HAP-1 (cell line): ENCODE results near the gene MRPL17.
"Not testable (repeated sequence)": the region's sequence is repeated elsewhere in the genome, so short reads cannot be mapped to it uniquely, and the experiment has no call there.

ENCODE experiments used
- DNase-seq, 2 experiments: peaks; one replicate each; pipeline ENCODE4 v3.0.0-alpha.2; 2016 to 2020; ENCODE audit warnings: low spot score in 2 of 2
- H3K27me3 ChIP-seq: fragments of 250-450 bp; sonication (Bioruptor Pico); 2 replicates; pipeline ENCODE4 v1.5.1; 2020; ENCODE audit warnings: low read depth, mild to moderate bottlenecking, moderate library complexity
- H3K36me3 ChIP-seq: fragments of 250-450 bp; sonication (Bioruptor Pico); replicated peaks from 2 replicates; pipeline ENCODE4 v1.5.1; 2020; ENCODE audit warnings: mild to moderate bottlenecking
- H3K4me1 ChIP-seq: fragments of 250-450 bp; sonication (Bioruptor Pico); 2 replicates; pipeline ENCODE4 v1.5.1; 2020; ENCODE audit warnings: mild to moderate bottlenecking
- H3K4me3 ChIP-seq: fragments of 250-450 bp; sonication (Bioruptor Pico); 2 replicates; pipeline ENCODE4 v1.5.1; 2020; ENCODE audit warnings: mild to moderate bottlenecking, moderate library complexity
- H3K9me3 ChIP-seq: fragments of 250-450 bp; sonication (Bioruptor Pico); 2 replicates; pipeline ENCODE4 v1.5.1; 2020; ENCODE audit warnings: mild to moderate bottlenecking, moderate library complexity
- in situ Hi-C: fragments of 300-500 bp; cut with MboI; formaldehyde crosslinking; loops from 3 replicates; pipeline ENCODE4 v1.14.3; 2020; ENCODE audit warnings: low sequenced_read_pairs, inconsistent platforms, mixed read lengths

MRPL17 gene

GRCh38 chr11:6682936-6683861 is at the start of gene MRPL17:
Gene MRPL17 (minus strand): TSS chr11:6683340. CDS start chr11:6683296, 44 bp downstream.
- in situ Hi-C loops = loop anchor here (5.0 kb wide), 1 partner anchor 71 kb away; the partner anchor contains the start of gene TAF10
- peaks cover 23% of the 10 kb centered on the region for H3K36me3 ChIP-seq
- H3K9me3 ChIP-seq = no peaks in the 10 kb centered on the region
- H3K4me3 ChIP-seq = peak within 1 kb of the TSS; percentile 90
- H3K27me3 ChIP-seq = no peaks in the 10 kb centered on the region
- peak; percentile 97 to 99 for DNase-seq
- H3K4me1 ChIP-seq = peaks cover 7% of the 10 kb centered on the region

- H3K36me3 ChIP-seq = no peaks in the 10 kb centered on the region
- in situ Hi-C loops = no loop called here
- H3K4me3 ChIP-seq = no peak overlapping the region
- DNase-seq = no peak
- H3K9me3 ChIP-seq = no peaks in the 10 kb centered on the region
- peaks cover 4% of the 10 kb centered on the region for H3K27me3 ChIP-seq
- peaks cover 6% of the 10 kb centered on the region; the same call in 1 of the 2 replicates for H3K4me1 ChIP-seq
Measured at GRCh38 chr11:6727971-6728760, 45.0 kb upstream of the MRPL17 start.

GRCh38 chr11:6725386-6725896 is 42.3 kb upstream of the MRPL17 start:
- Histone ChIP-seq H3K36me3 (no peaks in the 10 kb centered on the region), H3K9me3 (no peaks in the 10 kb centered on the region), H3K4me1 (peaks cover 6% of the 10 kb centered on the region; the same call in 1 of the 2 replicates), H3K27me3 (peaks cover 4% of the 10 kb centered on the region), H3K4me3 (no peak overlapping the region)
- in situ Hi-C loops = no loop called here
- DNase-seq = no peak

GRCh38 chr11:6724013-6724412 is 40.9 kb upstream of the MRPL17 start:
- H3K4me3 ChIP-seq = no peak overlapping the region
- in situ Hi-C loops = no loop called here
- H3K9me3 ChIP-seq = no peaks in the 10 kb centered on the region
- H3K4me1 ChIP-seq = peaks cover 6% of the 10 kb centered on the region; the same call in 1 of the 2 replicates
- DNase-seq = no peak
- H3K36me3 ChIP-seq = no peaks in the 10 kb centered on the region
- H3K27me3 ChIP-seq = peaks cover 4% of the 10 kb centered on the region

GRCh38 chr11:6721343-6721742 is 38.2 kb upstream of the MRPL17 start:
- Histone ChIP-seq H3K4me3 (no peak overlapping the region), H3K36me3 (no peaks in the 10 kb centered on the region), H3K4me1 (no peaks in the 10 kb centered on the region), H3K9me3 (no peaks in the 10 kb centered on the region), H3K27me3 (no peaks in the 10 kb centered on the region; the same call in 1 of the 2 replicates)
- in situ Hi-C loops = no loop called here
- no peak for DNase-seq

- H3K4me3 ChIP-seq = no peak overlapping the region
- peaks cover 3% of the 10 kb centered on the region; the same call in 1 of the 2 replicates for H3K27me3 ChIP-seq
- H3K9me3 ChIP-seq = no peaks in the 10 kb centered on the region
- H3K4me1 ChIP-seq = no peaks in the 10 kb centered on the region
- H3K36me3 ChIP-seq = no peaks in the 10 kb centered on the region
- DNase-seq = no peak
- in situ Hi-C loops = no loop called here
Measured at GRCh38 chr11:6719576-6719975, 36.4 kb upstream of the MRPL17 start.

GRCh38 chr11:6717426-6717825 is 34.3 kb upstream of the MRPL17 start:
- no peak for DNase-seq
- Histone ChIP-seq H3K9me3 (no peaks in the 10 kb centered on the region), H3K36me3 (no peaks in the 10 kb centered on the region), H3K4me1 (no peaks in the 10 kb centered on the region), H3K27me3 (peaks cover 3% of the 10 kb centered on the region; the same call in 1 of the 2 replicates), H3K4me3 (no peak overlapping the region)
- in situ Hi-C loops = no loop called here

GRCh38 chr11:6711552-6711951 is 28.4 kb upstream of the MRPL17 start:
- H3K27me3 ChIP-seq, H3K9me3 ChIP-seq, in situ Hi-C loops, H3K4me1 ChIP-seq, H3K36me3 ChIP-seq, H3K4me3 ChIP-seq: not testable (repeated sequence)
- peak in 1 of 2 experiments; percentile 63 for DNase-seq

- Histone ChIP-seq H3K36me3 (no peaks in the 10 kb centered on the region), H3K9me3 (no peaks in the 10 kb centered on the region), H3K4me1 (no peaks in the 10 kb centered on the region), H3K27me3 (no peaks in the 10 kb centered on the region), H3K4me3 (no peak overlapping the region)
- no peak for DNase-seq
- in situ Hi-C loops = no loop called here
Measured at GRCh38 chr11:6708876-6709275, 25.7 kb upstream of the MRPL17 start.

- in situ Hi-C loops = no loop called here
- no peaks in the 10 kb centered on the region for H3K9me3 ChIP-seq
- 0 out of 2 replicates have a peak, but pooled peaks cover 2% of the 10 kb centered on the region for H3K27me3 ChIP-seq
- H3K36me3 ChIP-seq = no peaks in the 10 kb centered on the region
- no peak overlapping the region for H3K4me3 ChIP-seq
- no peaks in the 10 kb centered on the region for H3K4me1 ChIP-seq
- peak; percentile 55 to 66 for DNase-seq
Measured at GRCh38 chr11:6705905-6706535, 22.9 kb upstream of the MRPL17 start.

- Histone ChIP-seq H3K36me3 (no peaks in the 10 kb centered on the region), H3K4me3 (no peak overlapping the region), H3K4me1 (no peaks in the 10 kb centered on the region), H3K27me3 (peaks cover 8% of the 10 kb centered on the region), H3K9me3 (no peaks in the 10 kb centered on the region)
- peak; percentile 51 to 61 for DNase-seq
- in situ Hi-C loops = no loop called here
Measured at GRCh38 chr11:6703247-6704063, 20.3 kb upstream of the MRPL17 start.

- H3K4me3 ChIP-seq, in situ Hi-C loops, H3K36me3 ChIP-seq, H3K9me3 ChIP-seq, DNase-seq, H3K4me1 ChIP-seq, H3K27me3 ChIP-seq: not testable (repeated sequence)
Measured at GRCh38 chr11:6701955-6702354, 18.8 kb upstream of the MRPL17 start.

GRCh38 chr11:6695377-6695776 is 12.2 kb upstream of the MRPL17 start:
- peaks cover 8% of the 10 kb centered on the region for H3K4me1 ChIP-seq
- H3K4me3 ChIP-seq = no peak overlapping the region
- in situ Hi-C loops = no loop called here

More at GRCh38 chr11:6695377-6695776, 12.2 kb upstream of the MRPL17 start:
- H3K27me3 ChIP-seq = peaks cover 8% of the 10 kb centered on the region
- no peak for DNase-seq
- H3K9me3 ChIP-seq = no peaks in the 10 kb centered on the region
- no peaks in the 10 kb centered on the region for H3K36me3 ChIP-seq
